ENCODE measurements around the gene TNIK.
"Not testable (repeated sequence)": the region's sequence is repeated elsewhere in the genome, so short reads cannot be mapped to it uniquely, and the experiment has no call there.

Gene TNIK

DNA sequence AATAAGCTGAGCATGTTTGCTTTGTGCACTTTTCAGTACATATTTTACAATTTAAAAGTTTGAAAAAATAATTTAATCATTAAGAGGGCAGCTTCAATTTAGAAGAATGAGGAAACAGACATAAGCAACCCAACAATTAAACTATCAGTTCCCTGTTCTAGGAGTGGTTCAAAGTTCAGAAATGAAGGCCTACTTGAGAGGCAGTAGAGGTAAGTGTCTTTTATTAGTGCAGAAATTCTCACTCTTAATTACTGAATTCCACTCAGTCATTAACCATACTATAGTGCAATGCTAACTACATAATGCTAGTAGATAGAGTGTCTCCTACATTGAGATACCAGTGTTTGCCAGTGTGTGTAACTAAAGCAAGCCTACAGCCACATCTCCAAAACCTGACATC is 73.1 kb downstream of the TNIK start:
- no peak overlapping the region for H3K9ac ChIP-seq
- no peak overlapping the region for H3K27ac ChIP-seq
- no peaks in the 10 kb centered on the region for H3K79me2 ChIP-seq (ENCODE audit: insufficient read depth, low read depth)
- no peak overlapping the region for H3K4me3 ChIP-seq (IDR thresholded peaks at IDR 0.05; ENCODE audit: insufficient read depth, low read depth, low read length)
- TF ChIP-seq, protein P1, sequence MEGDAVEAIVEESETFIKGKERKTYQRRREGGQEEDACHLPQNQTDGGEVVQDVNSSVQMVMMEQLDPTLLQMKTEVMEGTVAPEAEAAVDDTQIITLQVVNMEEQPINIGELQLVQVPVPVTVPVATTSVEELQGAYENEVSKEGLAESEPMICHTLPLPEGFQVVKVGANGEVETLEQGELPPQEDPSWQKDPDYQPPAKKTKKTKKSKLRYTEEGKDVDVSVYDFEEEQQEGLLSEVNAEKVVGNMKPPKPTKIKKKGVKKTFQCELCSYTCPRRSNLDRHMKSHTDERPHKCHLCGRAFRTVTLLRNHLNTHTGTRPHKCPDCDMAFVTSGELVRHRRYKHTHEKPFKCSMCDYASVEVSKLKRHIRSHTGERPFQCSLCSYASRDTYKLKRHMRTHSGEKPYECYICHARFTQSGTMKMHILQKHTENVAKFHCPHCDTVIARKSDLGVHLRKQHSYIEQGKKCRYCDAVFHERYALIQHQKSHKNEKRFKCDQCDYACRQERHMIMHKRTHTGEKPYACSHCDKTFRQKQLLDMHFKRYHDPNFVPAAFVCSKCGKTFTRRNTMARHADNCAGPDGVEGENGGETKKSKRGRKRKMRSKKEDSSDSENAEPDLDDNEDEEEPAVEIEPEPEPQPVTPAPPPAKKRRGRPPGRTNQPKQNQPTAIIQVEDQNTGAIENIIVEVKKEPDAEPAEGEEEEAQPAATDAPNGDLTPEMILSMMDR (conservative IDR thresholded peaks at IDR 0.05; ENCODE audit: low read depth, low read length) = no peak
- no peak overlapping the region for H2AFZ ChIP-seq (ENCODE audit: low read depth)
- H3K4me1 ChIP-seq (ENCODE audit: low read depth, poor library complexity, severe bottlenecking) = no peaks in the 10 kb centered on the region
- H4K20me1 ChIP-seq (ENCODE audit: insufficient read depth) = no peaks in the 10 kb centered on the region
- no peak overlapping the region for H3K4me2 ChIP-seq
- no peaks in the 10 kb centered on the region for H3K36me3 ChIP-seq (ENCODE audit: insufficient read depth)
- no peaks in the 10 kb centered on the region for H3K27me3 ChIP-seq (ENCODE audit: insufficient read depth, low read depth)

DNA sequence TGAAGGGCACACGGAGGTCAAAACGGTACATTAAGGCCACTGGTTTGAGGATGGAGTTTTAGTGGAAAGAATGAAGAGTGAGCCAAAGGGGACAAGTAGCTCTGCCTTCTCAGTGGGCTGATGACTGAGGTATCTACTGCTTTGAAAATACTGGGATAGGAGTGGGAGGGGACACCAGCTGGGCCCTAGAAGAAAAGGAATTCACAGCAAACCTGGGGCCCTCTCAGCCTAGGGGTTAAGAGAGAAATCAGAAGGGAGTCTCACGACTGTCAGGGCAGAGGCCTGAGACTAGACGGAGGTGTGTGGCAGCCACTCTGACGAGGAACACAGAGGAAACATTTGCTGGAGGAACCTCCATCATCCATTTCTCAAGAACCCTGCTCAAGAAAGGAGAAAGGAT is 75.1 kb downstream of the TNIK start:
- Histone ChIP-seq H3K36me3 (ENCODE audit: insufficient read depth) (no peaks in the 10 kb centered on the region), H3K4me3 (IDR thresholded peaks at IDR 0.05; ENCODE audit: insufficient read depth, low read depth, low read length) (no peak overlapping the region), H4K20me1 (ENCODE audit: insufficient read depth) (no peaks in the 10 kb centered on the region), H2AFZ (ENCODE audit: low read depth) (no peak overlapping the region), H3K79me2 (ENCODE audit: insufficient read depth, low read depth) (no peaks in the 10 kb centered on the region), H3K4me1 (ENCODE audit: low read depth, poor library complexity, severe bottlenecking) (no peaks in the 10 kb centered on the region), H3K27me3 (ENCODE audit: insufficient read depth, low read depth) (no peaks in the 10 kb centered on the region), H3K27ac (no peak overlapping the region), H3K4me2 (no peak overlapping the region), H3K9ac (no peak overlapping the region)
- TF ChIP-seq, protein P1 (conservative IDR thresholded peaks at IDR 0.05; ENCODE audit: low read depth, low read length) = no peak

DNA sequence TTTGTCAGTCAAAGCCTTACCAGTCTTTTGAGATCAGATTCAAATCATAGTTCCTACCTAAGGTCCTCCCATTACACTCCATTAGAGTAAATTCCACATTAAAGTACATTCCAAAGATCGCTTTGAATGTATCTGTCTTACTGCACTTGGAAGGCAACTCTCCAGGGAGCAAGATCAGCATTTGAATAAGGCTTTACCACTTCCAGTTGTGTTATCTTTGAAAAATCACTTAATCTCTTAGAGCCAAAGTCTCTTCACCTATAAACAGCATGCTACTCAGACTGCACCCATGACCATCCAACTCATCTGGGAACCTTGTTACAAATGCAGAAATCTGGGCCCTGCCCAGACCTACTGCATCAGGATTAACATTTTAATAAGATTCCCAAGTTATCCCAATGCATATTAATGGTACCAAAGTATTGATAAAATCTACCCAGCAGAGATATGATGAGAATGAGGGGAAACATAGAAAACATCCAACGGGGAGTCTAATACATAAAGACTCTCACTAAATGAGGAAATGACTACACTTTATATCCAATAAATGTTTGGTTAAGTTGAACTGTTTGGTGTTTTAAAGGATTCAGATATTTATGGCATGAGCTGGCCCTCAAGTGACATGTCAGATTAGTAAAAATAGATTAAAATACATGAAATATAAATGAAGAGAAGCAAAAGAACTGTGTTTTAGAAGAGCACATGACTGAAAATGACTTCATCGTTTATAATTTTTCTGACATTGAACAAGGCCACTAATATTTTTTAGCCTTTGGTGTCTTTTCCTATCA is 75.9 kb downstream of the TNIK start:
- Histone ChIP-seq H4K20me1 (ENCODE audit: insufficient read depth) (no peaks in the 10 kb centered on the region), H3K79me2 (ENCODE audit: insufficient read depth, low read depth) (no peaks in the 10 kb centered on the region), H3K4me2 (no peak overlapping the region), H3K36me3 (ENCODE audit: insufficient read depth) (no peaks in the 10 kb centered on the region), H3K27me3 (ENCODE audit: insufficient read depth, low read depth) (no peaks in the 10 kb centered on the region), H3K4me1 (ENCODE audit: low read depth, poor library complexity, severe bottlenecking) (no peaks in the 10 kb centered on the region), H2AFZ (ENCODE audit: low read depth) (no peak overlapping the region), H3K9ac (no peak overlapping the region), H3K27ac (no peak overlapping the region), H3K4me3 (IDR thresholded peaks at IDR 0.05; ENCODE audit: insufficient read depth, low read depth, low read length) (no peak overlapping the region)
- TF ChIP-seq, protein P1 (conservative IDR thresholded peaks at IDR 0.05; ENCODE audit: low read depth, low read length) = no peak

DNA sequence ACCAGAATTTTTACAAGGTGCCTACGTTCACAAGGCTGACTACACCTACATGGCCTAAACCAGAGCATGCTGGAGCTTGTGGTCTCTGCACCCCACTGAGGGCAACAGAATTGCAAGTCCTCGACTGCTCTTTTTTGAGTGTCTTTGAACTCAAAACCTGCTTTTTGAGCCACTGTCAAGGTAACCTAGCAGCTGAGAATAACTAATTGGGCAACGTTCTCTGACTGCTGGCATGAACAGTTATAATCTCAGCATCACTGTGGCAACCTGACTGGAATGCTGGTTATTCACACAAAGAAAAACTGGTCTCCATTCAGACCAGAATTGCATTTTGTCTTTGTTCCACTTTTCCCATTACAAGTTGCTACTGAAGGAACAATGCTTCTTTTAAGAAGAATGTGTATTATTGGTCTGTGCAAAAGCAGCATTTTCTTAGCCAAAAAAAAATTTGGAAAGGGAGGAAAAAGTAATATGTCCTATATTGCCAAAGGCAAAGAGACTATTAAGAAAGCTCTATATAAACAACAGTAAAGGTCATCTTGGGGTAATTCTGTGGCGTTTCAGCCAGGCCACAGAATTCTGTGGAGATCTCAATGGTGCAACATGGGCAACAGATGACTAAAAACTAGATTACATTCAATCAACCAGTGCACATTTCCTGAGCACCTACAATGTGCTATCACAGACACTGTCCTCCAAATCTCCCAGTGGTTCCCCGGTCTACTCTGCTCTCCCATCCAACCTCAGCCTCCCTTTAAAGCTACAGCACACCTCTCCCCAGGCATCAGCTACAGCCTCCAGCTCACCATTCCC is 76.8 kb downstream of the TNIK start:
- no peak overlapping the region for H3K4me2 ChIP-seq
- H4K20me1 ChIP-seq (ENCODE audit: insufficient read depth) = no peaks in the 10 kb centered on the region
- H3K79me2 ChIP-seq (ENCODE audit: insufficient read depth, low read depth) = no peaks in the 10 kb centered on the region
- H3K9ac ChIP-seq = no peak overlapping the region
- no peaks in the 10 kb centered on the region for H3K36me3 ChIP-seq (ENCODE audit: insufficient read depth)
- no peak overlapping the region for H3K4me3 ChIP-seq (IDR thresholded peaks at IDR 0.05; ENCODE audit: insufficient read depth, low read depth, low read length)
- no peaks in the 10 kb centered on the region for H3K4me1 ChIP-seq (ENCODE audit: low read depth, poor library complexity, severe bottlenecking)
- TF ChIP-seq, protein P1 (conservative IDR thresholded peaks at IDR 0.05; ENCODE audit: low read depth, low read length) = no peak
- H3K27ac ChIP-seq = no peak overlapping the region
- no peaks in the 10 kb centered on the region for H3K27me3 ChIP-seq (ENCODE audit: insufficient read depth, low read depth)
- no peak overlapping the region for H2AFZ ChIP-seq (ENCODE audit: low read depth)

DNA sequence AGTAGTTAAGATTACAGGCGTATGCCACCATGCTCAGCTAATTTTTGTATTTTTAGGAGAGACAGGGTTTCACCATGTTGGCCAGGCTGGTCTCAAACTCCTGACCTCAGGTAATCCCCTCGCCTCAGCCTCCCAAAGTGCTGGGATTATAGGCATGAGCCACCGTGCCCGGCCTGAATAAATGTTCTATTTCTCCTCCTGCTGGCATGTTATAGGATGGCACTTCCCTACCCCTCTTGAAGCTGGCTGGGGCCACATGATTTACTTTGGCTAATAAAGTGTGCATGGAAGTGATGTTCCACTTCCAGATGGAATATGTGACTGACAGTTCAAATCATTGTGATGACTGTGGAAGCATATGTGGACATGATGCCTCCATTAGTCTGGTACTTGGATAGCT is 77.9 kb downstream of the TNIK start:
- not testable (repeated sequence) for H3K79me2 ChIP-seq (ENCODE audit: insufficient read depth, low read depth); H3K4me2 ChIP-seq

More for the DNA sequence above, 77.9 kb downstream of the TNIK start:
- H3K27ac ChIP-seq; H3K4me3 ChIP-seq (IDR thresholded peaks at IDR 0.05; ENCODE audit: insufficient read depth, low read depth, low read length); H3K9ac ChIP-seq; H4K20me1 ChIP-seq (ENCODE audit: insufficient read depth); H3K27me3 ChIP-seq (ENCODE audit: insufficient read depth, low read depth); H2AFZ ChIP-seq (ENCODE audit: low read depth); H3K4me1 ChIP-seq (ENCODE audit: low read depth, poor library complexity, severe bottlenecking); H3K36me3 ChIP-seq (ENCODE audit: insufficient read depth): not testable (repeated sequence)
